IMR-90 (cell line): ENCODE data around the gene CD163L1. TPM values are rescaled to one million over a fixed set of nuclear protein-coding genes. Genes with fewer than 3 reads are reported as not detected.

Experiments used
- ATAC-seq: fragments of 200-7000 bp; cut with Tn5 transposase; 2 replicates; pipeline ENCODE4 v1.9.1; 2020; ENCODE audit warnings: low read depth, mild to moderate bottlenecking, moderate library complexity
- BruUV-seq: library from RNA; stranded (reverse); fragments of 400-500 nt; replicated peaks from 2 replicates; lab custom pipeline; 2021; lab: Mats Ljungman, UMichigan
- CTCF ChIA-PET: fragments of 300-600 bp; formaldehyde crosslinking; extraction: SDS; loops from one replicate; lab custom pipeline; 2021; ENCODE audit warnings: antibody characterized with exemption; lab: Yijun Ruan, JAX
- POLR2A ChIA-PET: fragments of 300-600 bp; sonication (Branson Sonifier 250); formaldehyde crosslinking; loops from one replicate; lab custom pipeline; 2022; ENCODE audit warnings: antibody characterized with exemption; ENCODE audit not compliant: unreplicated experiment; lab: Charles Lee
- DNase-seq: peaks from one replicate; pipeline ENCODE4 v3.0.0; 2013
- H2AFZ ChIP-seq: replicated peaks from 2 replicates; pipeline ENCODE3; 2013; ENCODE audit warnings: low read length, mild to moderate bottlenecking; ENCODE audit not compliant: poor library complexity
- H2AK5ac ChIP-seq: 2 replicates; pipeline ENCODE4 v1.6.1; 2013; ENCODE audit warnings: low read depth, low read length, inconsistent platforms
- H2AK9ac ChIP-seq: replicated peaks from 2 replicates; pipeline ENCODE3; 2013; ENCODE audit warnings: mild to moderate bottlenecking, low read depth, low read length, moderate library complexity; ENCODE audit not compliant: poor library complexity
- H2BK120ac ChIP-seq: 2 replicates; pipeline ENCODE4 v1.6.1; 2013; ENCODE audit warnings: low read depth, low read length, inconsistent platforms
- H2BK15ac ChIP-seq: 3 replicates; pipeline ENCODE4 v1.6.1; 2013; ENCODE audit warnings: low read depth, low read length, inconsistent platforms
- H2BK20ac ChIP-seq: 2 replicates; pipeline ENCODE4 v1.6.1; 2013; ENCODE audit warnings: low read depth, mild to moderate bottlenecking, inconsistent platforms, low read length, moderate library complexity
- H2BK5ac ChIP-seq: 2 replicates; pipeline ENCODE4 v1.6.1; 2013; ENCODE audit warnings: mild to moderate bottlenecking, low read depth, low read length, inconsistent platforms; ENCODE audit not compliant: poor library complexity, severe bottlenecking
- H3K14ac ChIP-seq: replicated peaks from 2 replicates; pipeline ENCODE4 v1.6.1; 2013; ENCODE audit warnings: low read depth, low read length, inconsistent platforms
- H3K18ac ChIP-seq: 2 replicates; pipeline ENCODE4 v1.6.1; 2013; ENCODE audit warnings: low read depth, low read length, control low read depth
- H3K23ac ChIP-seq: 2 replicates; pipeline ENCODE4 v1.6.1; 2013; ENCODE audit warnings: low read depth, low read length, inconsistent platforms
- H3K27ac ChIP-seq: 2 replicates; pipeline ENCODE4 v1.5.1; 2013; ENCODE audit warnings: mild to moderate bottlenecking, control low read depth, low read length; ENCODE audit not compliant: insufficient read depth
- H3K27me3 ChIP-seq: 2 replicates; pipeline ENCODE4 v1.6.1; 2013; ENCODE audit warnings: low read length; ENCODE audit not compliant: control insufficient read depth, insufficient read depth
- H3K36me3 ChIP-seq: 2 replicates; pipeline ENCODE4 v1.6.1; 2013; ENCODE audit warnings: low read length, mixed read lengths; ENCODE audit not compliant: control insufficient read depth, insufficient read depth
- H3K4ac ChIP-seq: 2 replicates; pipeline ENCODE4 v1.6.1; 2013; ENCODE audit warnings: low read depth, low read length, inconsistent platforms
- H3K4me1 ChIP-seq: 2 replicates; pipeline ENCODE4 v1.6.1; 2013; ENCODE audit warnings: low read length, mixed read lengths; ENCODE audit not compliant: control insufficient read depth, insufficient read depth
- H3K4me2 ChIP-seq: 2 replicates; pipeline ENCODE4 v1.6.1; 2013; ENCODE audit warnings: low read depth, mild to moderate bottlenecking, control low read depth, low read length, moderate library complexity
- H3K4me3 ChIP-seq: 2 replicates; pipeline ENCODE4 v1.5.1; 2013; ENCODE audit warnings: low read depth, mild to moderate bottlenecking, control low read depth, low read length, moderate library complexity; ENCODE audit not compliant: insufficient read depth
- H3K56ac ChIP-seq: 2 replicates; pipeline ENCODE4 v1.6.1; 2013; ENCODE audit warnings: low read length, inconsistent platforms; ENCODE audit not compliant: insufficient read depth; ENCODE audit errors: extremely low read depth
- H3K79me1 ChIP-seq, 2 experiments: 2 replicates each; pipeline ENCODE4 v1.6.1; 2013; ENCODE audit warnings: low read length in 2 of 2, inconsistent platforms in 1 of 2, low read depth in 1 of 2
- H3K9ac ChIP-seq: 2 replicates; pipeline ENCODE4 v1.6.1; 2013; ENCODE audit warnings: low read depth, low read length, control low read depth
- H3K9me1 ChIP-seq: 2 replicates; pipeline ENCODE4 v1.6.1; 2013; ENCODE audit warnings: low read length, inconsistent platforms; ENCODE audit not compliant: insufficient read depth
- H3K9me3 ChIP-seq: 2 replicates; pipeline ENCODE4 v1.6.1; 2013; ENCODE audit warnings: low read length; ENCODE audit not compliant: control insufficient read depth, insufficient read depth
- H4K20me1 ChIP-seq: 2 replicates; pipeline ENCODE4 v1.6.1; 2013; ENCODE audit warnings: low read length, inconsistent platforms; ENCODE audit not compliant: insufficient read depth
- H4K5ac ChIP-seq: 2 replicates; pipeline ENCODE4 v1.6.1; 2013; ENCODE audit warnings: mild to moderate bottlenecking, low read depth, low read length, control low read depth
- H4K8ac ChIP-seq, 2 experiments: 2 replicates each; pipeline ENCODE4 v1.6.1; 2013; ENCODE audit warnings: low read depth in 2 of 2, low read length in 2 of 2, control low read depth in 1 of 2, inconsistent platforms in 1 of 2
- H4K91ac ChIP-seq: 2 replicates; pipeline ENCODE4 v1.6.1; 2013; ENCODE audit warnings: low read depth, low read length, inconsistent platforms; ENCODE audit not compliant: insufficient read depth
- CEBPB ChIP-seq: IDR thresholded peaks from 2 replicates; pipeline ENCODE4 v1.6.1; 2012; ENCODE audit warnings: low read depth, low read length, improper control_type of control experiment
- CHD1 ChIP-seq: IDR thresholded peaks from 2 replicates; pipeline ENCODE4 v1.6.1; 2012; ENCODE audit warnings: low read depth, low read length, improper control_type of control experiment
- CTCF ChIP-seq: conservative IDR thresholded peaks from 2 replicates; pipeline ENCODE4 v1.5.1; 2012; ENCODE audit warnings: mild to moderate bottlenecking, low read depth, low read length, improper control_type of control experiment
- FOS ChIP-seq: fragments of 150-350 bp; IDR thresholded peaks from 2 replicates; pipeline ENCODE4 v1.6.1; 2016; ENCODE audit warnings: low read depth, low read length
- POLR2A ChIP-seq: IDR thresholded peaks from 2 replicates; pipeline ENCODE4 v1.6.1; 2012; ENCODE audit warnings: mild to moderate bottlenecking, low read depth, low read length
- RAD21 ChIP-seq: IDR thresholded peaks from 2 replicates; pipeline ENCODE4 v1.6.1; 2012; ENCODE audit warnings: low read length, improper control_type of control experiment
- RCOR1 ChIP-seq: IDR thresholded peaks from 2 replicates; pipeline ENCODE4 v1.6.1; 2012; ENCODE audit warnings: mild to moderate bottlenecking, low read length, improper control_type of control experiment; ENCODE audit not compliant: insufficient replicate concordance
- RFX5 ChIP-seq: IDR thresholded peaks from 2 replicates; pipeline ENCODE4 v1.8.0; 2012; ENCODE audit warnings: low read depth, mild to moderate bottlenecking, low read length, moderate library complexity
- SMC3 ChIP-seq: fragments of 150-350 bp; IDR thresholded peaks from 2 replicates; pipeline ENCODE4 v1.6.1; 2016; ENCODE audit warnings: low read depth, mild to moderate bottlenecking, antibody characterized with exemption, low read length, moderate library complexity
- dilution Hi-C: fragments of 300-500 bp; cut with HindIII; formaldehyde crosslinking; loops from one replicate; pipeline ENCODE4 v1.14.3; 2018; ENCODE audit warnings: low sequenced_read_pairs; ENCODE audit not compliant: unreplicated experiment
- in situ Hi-C: fragments of 300-500 bp; cut with MboI; formaldehyde crosslinking; loops from 3 replicates; pipeline ENCODE4 v1.14.3; 2019; ENCODE audit warnings: low sequenced_read_pairs, inconsistent platforms, mixed read lengths
- intact Hi-C: fragments of 100-400 bp; cut with micrococcal nuclease; formaldehyde crosslinking; loops from 2 replicates; pipeline ENCODE4 v1.10.0; 2022
- polyA plus RNA-seq, 3 experiments: library from polyadenylated mRNA; depleted of rRNA; stranded (reverse); fragments of >200 nt; gene quantifications; 2 replicates each; pipeline ENCODE4 v1.2.3, GENCODE V29; 2012; ENCODE audit warnings: low replicate concordance in 1 of 3
- total RNA-seq: library from RNA; depleted of rRNA; stranded (reverse); fragments of >200 nt; gene quantifications from 2 replicates; pipeline ENCODE4 v1.2.3, GENCODE V29; 2012
- TF ChIP-seq, protein P1 (sequence below): fragments of 150-350 bp; IDR thresholded peaks from 2 replicates; pipeline ENCODE4 v1.6.1; 2016; ENCODE audit warnings: low read depth, mild to moderate bottlenecking, low read length, moderate library complexity, borderline replicate concordance

CD163L1 gene
- total and polyA plus RNA-seq, 2 of the 4 experiments (the other 2 are of a cell fraction) = 0.50 to 1.6 TPM

DNA sequence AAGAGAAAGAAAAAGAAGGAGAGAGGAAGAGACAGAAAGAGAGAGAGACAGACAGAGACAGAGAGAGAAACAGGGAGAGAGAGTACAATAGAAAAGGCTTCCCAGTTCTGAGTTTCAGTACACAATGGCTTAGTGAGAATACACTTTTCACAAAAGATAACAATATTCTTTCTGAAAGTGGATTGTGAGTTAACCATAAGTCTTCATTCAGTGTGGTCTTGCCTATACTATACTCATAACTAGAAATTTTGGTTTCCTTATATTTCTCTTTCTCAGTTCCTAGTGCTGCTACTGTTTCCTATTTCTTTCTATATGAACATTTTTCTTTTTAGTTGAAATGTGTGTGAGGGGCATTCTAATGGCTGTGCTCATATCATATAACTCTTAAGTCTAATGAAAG lies 9.3 kb downstream of the CD163L1 start:
- dilution Hi-C loops = no loop called here
- CTCF ChIA-PET = interaction anchor here (1.1 kb wide), 1 partner anchor 26 kb away, joined by 3 read pairs; no protein-coding TSS in a partner anchor

More for the DNA sequence above, 9.3 kb downstream of the CD163L1 start:
- H3K18ac ChIP-seq = no peak overlapping the region; the same call in 1 of the 2 replicates
- no peak overlapping the region for H3K27ac ChIP-seq
- H4K5ac ChIP-seq = no peak overlapping the region; the same call in 1 of the 2 replicates
- no peaks in the 10 kb centered on the region; the same call in 1 of the 2 replicates for H3K9me1 ChIP-seq
- POLR2A ChIA-PET = no interaction called here
- no peak overlapping the region for H3K4ac ChIP-seq
- no peak overlapping the region for H2BK15ac ChIP-seq
- H2AK9ac ChIP-seq = no peak overlapping the region
- DNase-seq (no peak), ATAC-seq (no peak)
- no peak overlapping the region for H3K56ac ChIP-seq
- TF ChIP-seq, protein P1, sequence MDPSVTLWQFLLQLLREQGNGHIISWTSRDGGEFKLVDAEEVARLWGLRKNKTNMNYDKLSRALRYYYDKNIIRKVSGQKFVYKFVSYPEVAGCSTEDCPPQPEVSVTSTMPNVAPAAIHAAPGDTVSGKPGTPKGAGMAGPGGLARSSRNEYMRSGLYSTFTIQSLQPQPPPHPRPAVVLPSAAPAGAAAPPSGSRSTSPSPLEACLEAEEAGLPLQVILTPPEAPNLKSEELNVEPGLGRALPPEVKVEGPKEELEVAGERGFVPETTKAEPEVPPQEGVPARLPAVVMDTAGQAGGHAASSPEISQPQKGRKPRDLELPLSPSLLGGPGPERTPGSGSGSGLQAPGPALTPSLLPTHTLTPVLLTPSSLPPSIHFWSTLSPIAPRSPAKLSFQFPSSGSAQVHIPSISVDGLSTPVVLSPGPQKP = no peak
- TF ChIP-seq RCOR1 (no peak), RFX5 (no peak), CEBPB (no peak), RAD21 (no peak), CTCF (no peak), POLR2A (no peak), SMC3 (no peak), CHD1 (no peak), FOS (no peak)
- no peaks in the 10 kb centered on the region for H3K79me1 ChIP-seq
- H4K8ac ChIP-seq = no peak overlapping the region
- no peak overlapping the region for H3K14ac ChIP-seq
- intact Hi-C loops (no loop called here), in situ Hi-C loops (no loop called here)
- H3K23ac ChIP-seq = no peak overlapping the region
- H3K9ac ChIP-seq = no peak overlapping the region
- no peak overlapping the region for H2BK20ac ChIP-seq
- peak overlapping the region; percentile 68 for H2BK120ac ChIP-seq
- no peak overlapping the region for H2BK5ac ChIP-seq
- H3K4me1 ChIP-seq = peaks cover 3% of the 10 kb centered on the region; the same call in 1 of the 2 replicates
- BruUV-seq = no TSS peak
- H3K9me3 ChIP-seq = 0 out of 2 replicates have a peak, but pooled peaks cover 2% of the 10 kb centered on the region
- no peak overlapping the region for H4K91ac ChIP-seq
- no peak overlapping the region for H3K4me2 ChIP-seq
- no peak overlapping the region for H3K4me3 ChIP-seq
- no peak overlapping the region for H2AFZ ChIP-seq
- H2AK5ac ChIP-seq = no peak overlapping the region
- H3K36me3 ChIP-seq = no peaks in the 10 kb centered on the region
- H4K20me1 ChIP-seq = no peaks in the 10 kb centered on the region
- H3K27me3 ChIP-seq = no peaks in the 10 kb centered on the region
